ENCODE data around the gene PPFIA1.

PPFIA1 gene

GRCh38 chr11:70413151-70413550, 142.7 kb downstream of the PPFIA1 start:
- H3K27ac ChIP-seq, result no peak overlapping the region
- H3K4me2 ChIP-seq (ENCODE audit: low read length), result no peak overlapping the region
- H3K4me1 ChIP-seq, result no peaks in the 10 kb centered on the region
- no peak overlapping the region for H2AFZ ChIP-seq
- no peaks in the 10 kb centered on the region for H3K79me2 ChIP-seq
- H3K36me3 ChIP-seq (ENCODE audit: control insufficient read depth, insufficient read depth, low read length), result no peaks in the 10 kb centered on the region
- no peaks in the 10 kb centered on the region for H3K27me3 ChIP-seq (ENCODE audit: control insufficient read depth, insufficient read depth, low read length)
- no peaks in the 10 kb centered on the region for H3K9me3 ChIP-seq (ENCODE audit: control insufficient read depth, low read length)
- no peak overlapping the region for H3K4me3 ChIP-seq (ENCODE audit: low read depth, low read length)
- H3K9ac ChIP-seq, result no peak overlapping the region
- no peak for TF ChIP-seq CTCF (IDR thresholded peaks at IDR 0.05)

GRCh38 chr11:70414341-70415100, 144.0 kb downstream of the PPFIA1 start:
- Histone ChIP-seq H2AFZ (no peak overlapping the region), H3K27ac (no peak overlapping the region), H3K4me2 (ENCODE audit: low read length) (no peak overlapping the region), H3K4me1 (no peaks in the 10 kb centered on the region), H3K36me3 (ENCODE audit: control insufficient read depth, insufficient read depth, low read length) (no peaks in the 10 kb centered on the region), H3K9me3 (ENCODE audit: control insufficient read depth, low read length) (no peaks in the 10 kb centered on the region), H3K27me3 (ENCODE audit: control insufficient read depth, insufficient read depth, low read length) (no peaks in the 10 kb centered on the region), H3K9ac (no peak overlapping the region), H3K79me2 (no peaks in the 10 kb centered on the region), H3K4me3 (ENCODE audit: low read depth, low read length) (no peak overlapping the region)
- no peak for TF ChIP-seq CTCF (IDR thresholded peaks at IDR 0.05)

- no peaks in the 10 kb centered on the region for H3K27me3 ChIP-seq (ENCODE audit: control insufficient read depth, insufficient read depth, low read length)
- no peak overlapping the region for H3K4me2 ChIP-seq (ENCODE audit: low read length)
- no peaks in the 10 kb centered on the region for H3K4me1 ChIP-seq
- no peak overlapping the region for H3K9ac ChIP-seq
- H3K36me3 ChIP-seq (ENCODE audit: control insufficient read depth, insufficient read depth, low read length), result no peaks in the 10 kb centered on the region
- H3K9me3 ChIP-seq (ENCODE audit: control insufficient read depth, low read length), result no peaks in the 10 kb centered on the region
- no peak overlapping the region for H3K27ac ChIP-seq
- H3K79me2 ChIP-seq, result no peaks in the 10 kb centered on the region
- H2AFZ ChIP-seq, result no peak overlapping the region
- H3K4me3 ChIP-seq (ENCODE audit: low read depth, low read length), result no peak overlapping the region
- TF ChIP-seq CTCF (IDR thresholded peaks at IDR 0.05), result no peak
Observed at GRCh38 chr11:70415191-70415590, 144.7 kb downstream of the PPFIA1 start.

- no peaks in the 10 kb centered on the region for H3K36me3 ChIP-seq (ENCODE audit: control insufficient read depth, insufficient read depth, low read length)
- no peaks in the 10 kb centered on the region for H3K79me2 ChIP-seq
- no peak overlapping the region for H3K9ac ChIP-seq
- H3K4me2 ChIP-seq (ENCODE audit: low read length), result no peak overlapping the region
- no peaks in the 10 kb centered on the region for H3K9me3 ChIP-seq (ENCODE audit: control insufficient read depth, low read length)
- H3K27me3 ChIP-seq (ENCODE audit: control insufficient read depth, insufficient read depth, low read length), result no peaks in the 10 kb centered on the region
- no peak overlapping the region for H3K27ac ChIP-seq
- TF ChIP-seq CTCF (IDR thresholded peaks at IDR 0.05), result no peak
- no peak overlapping the region for H3K4me3 ChIP-seq (ENCODE audit: low read depth, low read length)
- H3K4me1 ChIP-seq, result no peaks in the 10 kb centered on the region
- H2AFZ ChIP-seq, result no peak overlapping the region
Observed at GRCh38 chr11:70415642-70416395, 145.3 kb downstream of the PPFIA1 start.
